Thyroid gland (tissue), 4 donors: ENCODE measurements around the gene COL12A1.

Experiments used
- POLR2A ChIP-seq, 2 donors: fragments of 450-650 bp; IDR thresholded peaks; one replicate each; pipeline ENCODE4 v1.6.1; 2017; ENCODE audit warnings: antibody characterized with exemption in 2 of 2, mild to moderate bottlenecking in 2 of 2, moderate library complexity in 1 of 2
- TF ChIP-seq, protein P1 (sequence below), 6 experiments: fragments of 200-600 bp in 3 of 6; fragments of 450-650 bp in 3 of 6; sonication (generic) in 3 of 6; IDR thresholded peaks; one replicate each; pipeline ENCODE4 v1.5.1; 2016 to 2019; ENCODE audit warnings: antibody characterized with exemption in 6 of 6, mild to moderate bottlenecking in 2 of 6, inconsistent platforms in 1 of 6, moderate library complexity in 1 of 6

DNA sequence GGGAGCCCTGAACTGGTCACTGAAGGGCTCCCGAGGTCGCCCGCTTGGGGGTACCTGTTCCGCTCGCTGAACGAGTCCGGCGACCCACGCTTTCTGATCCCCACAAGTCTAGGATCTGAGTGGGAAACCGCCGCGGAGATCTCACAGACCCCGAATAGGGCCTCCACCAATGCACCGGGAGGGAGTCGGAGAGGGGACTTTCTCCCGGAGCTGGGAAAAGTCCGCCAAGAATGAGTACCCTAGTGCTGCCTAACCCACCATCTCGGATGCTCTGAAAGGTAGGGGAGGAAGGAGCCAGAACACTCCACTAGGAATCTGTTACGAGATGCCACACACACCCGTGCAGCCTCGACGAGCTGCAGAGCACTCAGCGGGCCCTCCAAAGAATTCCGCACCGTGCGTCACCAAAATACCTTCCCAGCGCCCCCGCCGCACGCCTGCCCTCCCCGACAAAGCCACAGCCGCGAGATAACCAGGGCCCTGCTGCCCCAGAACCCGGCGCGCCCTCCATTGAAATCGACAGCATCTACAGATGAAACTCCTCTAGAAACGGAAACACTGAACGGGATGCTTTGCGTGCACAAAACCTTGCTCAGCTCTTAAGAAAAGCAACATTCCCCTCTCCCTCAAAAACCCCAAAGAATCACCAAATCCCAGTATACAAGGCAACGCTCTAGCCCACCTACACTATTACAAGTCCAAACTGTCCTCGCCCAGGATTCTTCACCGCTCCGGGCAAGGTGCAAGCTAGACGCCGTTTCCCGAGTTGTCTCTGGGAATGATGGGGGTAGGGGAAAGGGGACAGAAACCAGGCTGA is 686 bp downstream of the COL12A1 start:
- TF ChIP-seq, protein P1, sequence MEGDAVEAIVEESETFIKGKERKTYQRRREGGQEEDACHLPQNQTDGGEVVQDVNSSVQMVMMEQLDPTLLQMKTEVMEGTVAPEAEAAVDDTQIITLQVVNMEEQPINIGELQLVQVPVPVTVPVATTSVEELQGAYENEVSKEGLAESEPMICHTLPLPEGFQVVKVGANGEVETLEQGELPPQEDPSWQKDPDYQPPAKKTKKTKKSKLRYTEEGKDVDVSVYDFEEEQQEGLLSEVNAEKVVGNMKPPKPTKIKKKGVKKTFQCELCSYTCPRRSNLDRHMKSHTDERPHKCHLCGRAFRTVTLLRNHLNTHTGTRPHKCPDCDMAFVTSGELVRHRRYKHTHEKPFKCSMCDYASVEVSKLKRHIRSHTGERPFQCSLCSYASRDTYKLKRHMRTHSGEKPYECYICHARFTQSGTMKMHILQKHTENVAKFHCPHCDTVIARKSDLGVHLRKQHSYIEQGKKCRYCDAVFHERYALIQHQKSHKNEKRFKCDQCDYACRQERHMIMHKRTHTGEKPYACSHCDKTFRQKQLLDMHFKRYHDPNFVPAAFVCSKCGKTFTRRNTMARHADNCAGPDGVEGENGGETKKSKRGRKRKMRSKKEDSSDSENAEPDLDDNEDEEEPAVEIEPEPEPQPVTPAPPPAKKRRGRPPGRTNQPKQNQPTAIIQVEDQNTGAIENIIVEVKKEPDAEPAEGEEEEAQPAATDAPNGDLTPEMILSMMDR (IDR thresholded peaks at IDR 0.05), result no peak
- TF ChIP-seq POLR2A (IDR thresholded peaks at IDR 0.05), result no peak
